Aorta (tissue), 5 donors: Measurements from ENCODE around the gene LPP. TPM values are rescaled to one million over a fixed set of nuclear protein-coding genes. Genes with fewer than 3 reads are reported as not detected.
"Not testable (repeated sequence)": the region's sequence is repeated elsewhere in the genome, so short reads cannot be mapped to it uniquely, and the experiment has no call there.

Experiments
- ATAC-seq: fragments of 200-7000 bp; cut with Tn5 transposase; one replicate; pipeline ENCODE4 v1.9.1; 2022; ENCODE audit warnings: moderate library complexity; ENCODE audit not compliant: low FRiP score
- DNase-seq, 2 donors: peaks; one replicate each; pipeline ENCODE4 v3.0.0-alpha.2; 2020
- H3K27ac ChIP-seq, 2 donors: one replicate each; pipeline ENCODE4 v1.5.1; 2013; ENCODE audit warnings: low read length in 2 of 2, mild to moderate bottlenecking in 2 of 2, moderate library complexity in 2 of 2, control low read depth in 1 of 2, inconsistent platforms in 1 of 2, low read depth in 1 of 2
- H3K27me3 ChIP-seq, 2 donors: one replicate each; pipeline ENCODE4 v1.6.1; 2013; ENCODE audit warnings: control low read depth in 1 of 2, low read length in 1 of 2, mild to moderate bottlenecking in 1 of 2, moderate library complexity in 1 of 2; ENCODE audit not compliant: insufficient read depth in 2 of 2, control insufficient read depth in 1 of 2
- H3K36me3 ChIP-seq, 2 donors: one replicate each; pipeline ENCODE4 v1.6.1; 2013; ENCODE audit warnings: control low read depth in 1 of 2, low read length in 1 of 2, mild to moderate bottlenecking in 1 of 2; ENCODE audit not compliant: insufficient read depth in 2 of 2, control insufficient read depth in 1 of 2
- H3K4me1 ChIP-seq, 2 donors: one replicate each; pipeline ENCODE4 v1.6.1; 2013; ENCODE audit warnings: low read length in 2 of 2, control low read depth in 1 of 2, mild to moderate bottlenecking in 1 of 2, moderate library complexity in 1 of 2; ENCODE audit not compliant: insufficient read depth in 2 of 2, control insufficient read depth in 1 of 2
- H3K4me3 ChIP-seq, 2 donors: one replicate each; pipeline ENCODE4 v1.5.1; 2013; ENCODE audit warnings: low read length in 2 of 2, control low read depth in 1 of 2, mild to moderate bottlenecking in 1 of 2
- H3K9me3 ChIP-seq: one replicate; pipeline ENCODE4 v1.6.1; 2013; ENCODE audit warnings: mild to moderate bottlenecking, low read length; ENCODE audit not compliant: control insufficient read depth
- WGBS, 2 donors: extraction: QIAGEN DNeasy Blood & Tissue Kit; methylation state at CpG; one replicate each; pipeline ENCODE4 v1.1.7; 2013; 5-methylcytosine and 5-hydroxymethylcytosine counted together
- intact Hi-C, 2 donors: fragments of 100-400 bp; cut with DNase I; formaldehyde crosslinking; loops; one replicate each; pipeline versions ENCODE4 v1.14.2 to v1.15.0; 2022
- polyA plus RNA-seq, 2 donors: library from polyadenylated mRNA; stranded (reverse); fragments of 200-250 nt; gene quantifications; one replicate each; pipeline ENCODE4 v1.2.3, GENCODE V29; 2013
- total RNA-seq, 2 donors: library from RNA; stranded (reverse); fragmentation: NEBNext Ultra II Directional; extraction: Animal tissue kit (Norgen Biotek cat#: 25700); gene quantifications; one replicate each; pipeline ENCODE4 v1.2.1, GENCODE V29; 2021
- donor health status: healthy with polysubstance abuse.
- donor health status: Bipolar disorder and iron deficiency.
- donor health status: DM: no; HTN: no; CAD: no.
- donor health status: DM: no; HTN: no; CAD: no.
- donor health status: DM: yes; HTN: yes; CAD: no.

The LPP gene
- total and polyA plus RNA-seq, 4 donors: 37.7 to 2,536 (median 527) TPM

GRCh38 chr3:188598894-188599293, 444.9 kb downstream of the LPP start:
- DNase-seq (no peak), ATAC-seq (no peak)
- H3K27ac ChIP-seq: peak overlapping the region in 1 of 2 donors; percentile 36
- H3K4me3 ChIP-seq: no peak overlapping the region
- peaks cover 0 to 4% of the 10 kb centered on the region in 2 donors for H3K4me1 ChIP-seq
- H3K27me3 ChIP-seq: no peaks in the 10 kb centered on the region
- intact Hi-C loops: no loop called here
- 79 to 80% methylated on average over 3 of the region's 3 CpGs for WGBS, 2 donors
- no peaks in the 10 kb centered on the region for H3K9me3 ChIP-seq
- H3K36me3 ChIP-seq: no peaks in the 10 kb centered on the region

DNA sequence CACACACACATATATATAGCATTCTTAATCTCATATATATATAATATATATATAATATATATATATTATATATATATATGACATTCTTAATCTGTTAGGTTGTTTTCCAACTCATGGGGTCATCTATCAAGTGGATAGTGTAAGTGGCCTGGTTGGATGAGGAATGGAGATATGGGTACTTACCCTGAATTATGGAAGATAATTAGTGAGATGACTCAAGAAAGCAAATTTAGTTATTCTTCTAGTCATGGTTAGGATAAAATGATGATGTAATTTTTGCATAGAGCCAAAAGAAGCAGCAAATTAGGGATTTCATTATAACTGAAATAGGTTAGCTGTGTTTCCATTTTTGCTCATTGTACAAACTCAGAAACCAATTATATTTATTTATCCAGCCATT, 448.2 kb downstream of the LPP start:
- Histone ChIP-seq H3K36me3 (no peaks in the 10 kb centered on the region), H3K4me1 (peaks cover 5 to 14% of the 10 kb centered on the region in 2 donors), H3K9me3 (no peaks in the 10 kb centered on the region), H3K27ac (no peak overlapping the region), H3K27me3 (no peaks in the 10 kb centered on the region), H3K4me3 (no peak overlapping the region)
- ATAC-seq (no peak), DNase-seq (no peak)
- intact Hi-C loops: no loop called here

- no peak for DNase-seq
- Histone ChIP-seq H3K4me1 (peaks cover 5 to 14% of the 10 kb centered on the region in 2 donors), H3K27me3 (no peaks in the 10 kb centered on the region), H3K27ac (no peak overlapping the region), H3K4me3 (no peak overlapping the region), H3K9me3 (no peaks in the 10 kb centered on the region), H3K36me3 (no peaks in the 10 kb centered on the region)
- intact Hi-C loops: no loop called here
- 92 to 94% methylated on average over 3 of the region's 3 CpGs for WGBS, 2 donors
- no peak for ATAC-seq
These were observed 448.7 kb downstream of the LPP start for GRCh38 chr3:188602620-188603019.

DNA sequence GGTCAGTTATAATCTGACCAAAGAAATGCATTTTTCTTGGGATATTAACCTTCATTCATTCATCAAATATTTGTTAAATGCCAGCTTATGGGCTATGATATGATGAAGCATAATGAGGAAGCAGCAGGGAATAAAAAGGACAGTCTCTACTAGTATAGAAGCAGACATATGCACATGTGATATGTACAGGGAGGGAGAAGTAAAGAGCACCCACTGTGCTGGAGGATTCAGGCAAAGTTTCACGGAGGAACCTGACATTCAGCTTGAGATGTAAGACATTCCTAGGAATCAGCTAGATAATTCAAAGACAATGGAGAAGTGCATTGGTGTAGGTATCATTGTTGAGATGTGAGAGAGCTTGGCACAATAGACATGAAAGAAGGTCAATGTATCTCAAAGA, 450.7 kb downstream of the LPP start:
- no peak for ATAC-seq
- Histone ChIP-seq H3K4me1 (peaks cover 3 to 17% of the 10 kb centered on the region in 2 donors), H3K4me3 (no peak overlapping the region), H3K27ac (peak overlapping the region in 1 of 2 donors; percentile 72), H3K27me3 (no peaks in the 10 kb centered on the region), H3K36me3 (peaks cover 5 to 6% of the 10 kb centered on the region in 2 donors), H3K9me3 (no peaks in the 10 kb centered on the region)
- intact Hi-C loops: no loop called here
- WGBS, 2 donors: 79 to 92% methylated on average over 1 of the region's 1 CpG
- DNase-seq: no peak

GRCh38 chr3:188605231-188605630, 451.3 kb downstream of the LPP start:
- H3K27me3 ChIP-seq: no peaks in the 10 kb centered on the region
- peak overlapping the region in 1 of 2 donors; percentile 72 for H3K27ac ChIP-seq
- intact Hi-C loops: no loop called here
- no peaks in the 10 kb centered on the region for H3K9me3 ChIP-seq
- H3K4me3 ChIP-seq: no peak overlapping the region
- peaks cover 8 to 9% of the 10 kb centered on the region in 2 donors for H3K36me3 ChIP-seq
- ATAC-seq: no peak
- no peak for DNase-seq
- H3K4me1 ChIP-seq: peaks cover 3 to 17% of the 10 kb centered on the region in 2 donors

DNA sequence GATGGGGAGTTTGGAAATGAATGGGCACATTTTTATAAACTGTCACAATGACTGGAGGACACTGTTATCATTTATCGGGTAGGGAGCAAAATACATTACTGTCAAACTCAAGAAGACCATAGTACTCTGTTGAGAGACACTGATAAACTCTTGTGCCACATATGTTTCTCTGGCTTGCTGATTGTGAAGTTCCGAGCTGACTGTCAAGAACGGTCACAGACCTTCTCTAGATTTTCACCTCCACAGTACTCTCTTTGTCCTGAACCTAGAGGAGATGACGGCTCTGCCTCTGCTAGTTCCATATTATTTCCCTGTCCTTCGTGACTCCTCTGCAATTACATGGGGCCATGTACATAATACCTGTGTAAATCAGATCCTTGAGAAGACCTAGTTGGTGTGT, 451.9 kb downstream of the LPP start:
- H3K27ac ChIP-seq: peak overlapping the region; percentile 14 to 59
- ATAC-seq: no peak
- 91% methylated on average over 5 of the region's 5 CpGs for WGBS, 2 donors
- no peaks in the 10 kb centered on the region for H3K9me3 ChIP-seq
- intact Hi-C loops: no loop called here
- H3K36me3 ChIP-seq: peaks cover 8 to 10% of the 10 kb centered on the region in 2 donors
- peaks cover 3 to 17% of the 10 kb centered on the region in 2 donors for H3K4me1 ChIP-seq
- no peak for DNase-seq
- no peak overlapping the region for H3K4me3 ChIP-seq
- no peaks in the 10 kb centered on the region for H3K27me3 ChIP-seq

GRCh38 chr3:188607805-188608315, 453.9 kb downstream of the LPP start:
- Histone ChIP-seq H3K27me3 (no peaks in the 10 kb centered on the region), H3K27ac (peak overlapping the region in 1 of 2 donors; percentile 51), H3K4me1 (peaks cover 5 to 17% of the 10 kb centered on the region in 2 donors), H3K9me3 (no peaks in the 10 kb centered on the region), H3K4me3 (no peak overlapping the region), H3K36me3 (peaks cover 12% of the 10 kb centered on the region in 2 donors)
- intact Hi-C loops: no loop called here
- DNase-seq (no peak), ATAC-seq (no peak)

GRCh38 chr3:188608401-188608800, 454.4 kb downstream of the LPP start:
- 96 to 100% methylated on average over 3 of the region's 3 CpGs for WGBS, 2 donors
- Histone ChIP-seq H3K27me3 (no peaks in the 10 kb centered on the region), H3K4me1 (peaks cover 5 to 17% of the 10 kb centered on the region in 2 donors), H3K9me3 (no peaks in the 10 kb centered on the region), H3K4me3 (no peak overlapping the region), H3K27ac (no peak overlapping the region), H3K36me3 (peaks cover 12% of the 10 kb centered on the region in 2 donors)
- intact Hi-C loops: no loop called here
- DNase-seq (no peak), ATAC-seq (no peak)

DNA sequence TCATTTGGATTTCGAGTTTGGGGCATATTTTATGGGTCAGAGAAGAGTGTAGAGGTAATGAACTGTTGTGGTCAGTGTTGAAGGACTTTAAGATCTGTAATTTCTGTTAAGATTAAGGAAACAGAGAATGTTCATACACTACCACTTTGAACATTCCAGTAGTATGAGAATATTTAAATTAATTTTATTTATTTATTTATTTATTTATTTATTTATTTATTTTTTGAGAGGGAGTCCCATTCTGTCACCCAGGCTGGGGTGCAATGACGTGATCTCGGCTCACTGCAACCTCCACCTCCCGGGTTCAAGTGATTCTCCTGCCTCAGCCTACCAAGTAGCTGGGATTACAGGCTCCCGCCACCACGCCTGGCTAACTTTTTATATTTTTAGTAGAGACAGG, 459.8 kb downstream of the LPP start:
- H3K27ac ChIP-seq, H3K4me1 ChIP-seq, DNase-seq, H3K27me3 ChIP-seq, H3K9me3 ChIP-seq, intact Hi-C loops, ATAC-seq, H3K4me3 ChIP-seq: not testable (repeated sequence)
- WGBS, 2 donors: 93 to 95% methylated on average over 6 of the region's 6 CpGs
- peaks cover 12% of the 10 kb centered on the region in 2 donors for H3K36me3 ChIP-seq
